ENCODE data around the gene JAK2. TPM values are rescaled to one million over a fixed set of nuclear protein-coding genes. Genes with fewer than 3 reads are reported as not detected.
A peak's percentile ranks its signal among the peaks of the same experiment; 100 is the strongest.

Gene JAK2
- total and polyA plus RNA-seq, 7 donors: 2.2 to 32.3 (median 9.0) TPM

DNA sequence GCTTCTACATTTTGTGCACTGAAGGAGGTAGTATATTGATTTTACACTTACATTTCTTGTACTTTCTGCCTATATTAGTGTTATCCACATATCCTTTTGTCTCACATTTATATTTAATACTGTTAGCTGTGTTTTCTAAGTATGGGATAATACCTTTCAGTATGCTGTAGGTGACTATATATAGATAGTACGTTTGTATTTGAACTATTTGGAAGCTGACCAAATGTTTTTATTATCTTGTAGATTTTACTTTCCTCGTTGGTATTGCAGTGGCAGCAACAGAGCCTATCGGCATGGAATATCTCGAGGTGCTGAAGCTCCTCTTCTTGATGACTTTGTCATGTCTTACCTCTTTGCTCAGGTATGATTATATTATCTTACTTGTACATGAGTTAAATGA, 59.1 kb downstream of the JAK2 start:
- H3K4me1 ChIP-seq: peaks cover 23% of the 10 kb centered on the region
- peak overlapping the region; percentile 50 for H3K4me3 ChIP-seq
- TF ChIP-seq, protein P1, sequence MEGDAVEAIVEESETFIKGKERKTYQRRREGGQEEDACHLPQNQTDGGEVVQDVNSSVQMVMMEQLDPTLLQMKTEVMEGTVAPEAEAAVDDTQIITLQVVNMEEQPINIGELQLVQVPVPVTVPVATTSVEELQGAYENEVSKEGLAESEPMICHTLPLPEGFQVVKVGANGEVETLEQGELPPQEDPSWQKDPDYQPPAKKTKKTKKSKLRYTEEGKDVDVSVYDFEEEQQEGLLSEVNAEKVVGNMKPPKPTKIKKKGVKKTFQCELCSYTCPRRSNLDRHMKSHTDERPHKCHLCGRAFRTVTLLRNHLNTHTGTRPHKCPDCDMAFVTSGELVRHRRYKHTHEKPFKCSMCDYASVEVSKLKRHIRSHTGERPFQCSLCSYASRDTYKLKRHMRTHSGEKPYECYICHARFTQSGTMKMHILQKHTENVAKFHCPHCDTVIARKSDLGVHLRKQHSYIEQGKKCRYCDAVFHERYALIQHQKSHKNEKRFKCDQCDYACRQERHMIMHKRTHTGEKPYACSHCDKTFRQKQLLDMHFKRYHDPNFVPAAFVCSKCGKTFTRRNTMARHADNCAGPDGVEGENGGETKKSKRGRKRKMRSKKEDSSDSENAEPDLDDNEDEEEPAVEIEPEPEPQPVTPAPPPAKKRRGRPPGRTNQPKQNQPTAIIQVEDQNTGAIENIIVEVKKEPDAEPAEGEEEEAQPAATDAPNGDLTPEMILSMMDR (IDR thresholded peaks at IDR 0.05): no peak
- peak overlapping the region; percentile 75 for H3K27ac ChIP-seq
- ATAC-seq (peak; percentile 54 to 78 (median 74)), DNase-seq (no peak)
- peaks cover 5 to 46% of the 10 kb centered on the region in 2 donors for H3K36me3 ChIP-seq (ENCODE audit: insufficient read depth in 1 of 2, low read depth in 1 of 2)
- 38 to 49% (median 40%) methylated on average over 4 of the region's 4 CpGs for WGBS, 3 donors
- no peaks in the 10 kb centered on the region for H3K27me3 ChIP-seq (ENCODE audit: insufficient read depth in 3 of 3, low read length in 2 of 3)
- peaks cover 12% of the 10 kb centered on the region for H3K9me3 ChIP-seq
- intact Hi-C loops (cut with DNase I): loop anchor here in 1 of 2 donors (10.0 kb wide), 1 partner anchor 289 kb away; no protein-coding TSS in a partner anchor

DNA sequence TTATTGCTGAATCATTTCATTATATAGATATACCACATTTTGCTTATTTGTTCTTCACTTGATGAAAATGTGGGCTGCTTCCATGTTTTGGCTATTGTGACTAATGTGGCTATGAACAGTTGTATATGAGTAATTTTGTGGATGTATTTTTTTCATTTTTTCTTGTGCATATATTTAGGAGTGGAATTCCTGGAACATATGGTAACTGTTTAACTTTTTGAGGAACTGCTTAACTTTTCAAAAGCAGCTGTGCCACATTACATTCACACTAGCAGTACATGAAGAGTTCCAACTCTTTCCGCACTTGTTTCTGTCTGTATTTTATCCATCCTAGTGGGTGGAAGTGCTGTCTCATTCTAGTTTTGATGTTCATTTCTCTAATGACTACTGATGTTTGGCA, 67.8 kb downstream of the JAK2 start:
- no peaks in the 10 kb centered on the region for H3K27me3 ChIP-seq (ENCODE audit: insufficient read depth in 3 of 3, low read length in 2 of 3)
- TF ChIP-seq, protein P1 (IDR thresholded peaks at IDR 0.05): no peak
- 90 to 96% (median 95%) methylated on average over 1 of the region's 1 CpG for WGBS, 3 donors
- intact Hi-C loops (cut with DNase I): no loop called here
- H3K4me3 ChIP-seq: no peak overlapping the region
- ATAC-seq (no peak), DNase-seq (no peak)
- H3K36me3 ChIP-seq (ENCODE audit: insufficient read depth in 1 of 2, low read depth in 1 of 2): peaks cover 0 to 72% of the 10 kb centered on the region in 2 donors
- no peaks in the 10 kb centered on the region for H3K4me1 ChIP-seq
- H3K9me3 ChIP-seq: no peaks in the 10 kb centered on the region
- no peak overlapping the region for H3K27ac ChIP-seq

DNA sequence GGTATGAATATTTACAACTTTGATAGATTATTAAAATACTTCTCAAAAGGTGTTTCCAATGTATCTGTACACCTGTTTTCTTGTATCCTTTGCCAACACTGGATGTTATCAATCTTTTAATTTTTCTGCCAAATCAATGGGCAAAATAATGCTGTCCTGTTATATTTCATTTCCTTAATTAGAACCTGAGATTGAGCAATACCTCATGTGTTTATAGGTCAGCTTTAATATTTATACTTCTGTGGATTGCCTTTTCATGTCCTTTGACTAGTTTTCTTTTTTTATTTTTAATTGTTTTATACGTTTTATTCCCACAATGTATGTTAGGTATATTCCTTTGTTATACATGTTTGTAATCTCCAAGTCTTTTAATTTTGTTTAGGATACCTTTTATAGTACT, 77.6 kb downstream of the JAK2 start:
- TF ChIP-seq, protein P1 (IDR thresholded peaks at IDR 0.05): no peak
- WGBS, 3 donors: 34 to 47% (median 41%) methylated on average over 1 of the region's 1 CpG
- Histone ChIP-seq H3K27me3 (ENCODE audit: insufficient read depth in 3 of 3, low read length in 2 of 3) (no peaks in the 10 kb centered on the region), H3K4me3 (no peak overlapping the region), H3K9me3 (no peaks in the 10 kb centered on the region), H3K4me1 (no peaks in the 10 kb centered on the region), H3K27ac (no peak overlapping the region), H3K36me3 (ENCODE audit: insufficient read depth in 1 of 2, low read depth in 1 of 2) (peaks cover 0 to 41% of the 10 kb centered on the region in 2 donors)
- intact Hi-C loops (cut with DNase I): loop anchor here (10.0 kb wide), 2 partner anchors 62 to 298 kb away; no protein-coding TSS in a partner anchor
- peak in 1 of 4 donors; percentile 36 for ATAC-seq
- DNase-seq: no peak

DNA sequence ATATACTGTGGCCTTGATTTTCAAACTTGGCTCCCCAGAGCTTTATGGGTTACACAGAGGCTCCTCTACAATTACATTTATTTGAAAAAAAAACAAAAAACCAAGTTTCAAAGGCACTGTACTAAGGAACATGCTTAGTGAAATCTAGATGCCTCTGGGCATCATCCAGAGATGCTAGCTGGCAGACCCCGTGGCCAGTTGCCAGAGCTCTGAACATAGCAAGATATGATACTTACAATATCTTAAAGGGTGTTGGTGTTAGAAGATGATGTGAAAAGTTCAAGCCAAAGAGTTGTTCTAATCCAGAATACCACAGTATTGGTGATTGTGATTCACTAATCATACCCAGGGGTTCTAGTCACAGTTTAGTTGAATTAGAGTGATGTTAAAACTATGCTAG, 87.8 kb downstream of the JAK2 start:
- H3K4me1 ChIP-seq: no peaks in the 10 kb centered on the region
- intact Hi-C loops (cut with DNase I): no loop called here
- TF ChIP-seq, protein P1 (IDR thresholded peaks at IDR 0.05): no peak
- no peak overlapping the region for H3K4me3 ChIP-seq
- ATAC-seq (no peak), DNase-seq (no peak)
- no peaks in the 10 kb centered on the region for H3K9me3 ChIP-seq
- no peak overlapping the region for H3K27ac ChIP-seq
- peaks cover 4 to 92% of the 10 kb centered on the region in 2 donors for H3K36me3 ChIP-seq (ENCODE audit: insufficient read depth in 1 of 2, low read depth in 1 of 2)
- H3K27me3 ChIP-seq (ENCODE audit: insufficient read depth in 3 of 3, low read length in 2 of 3): no peaks in the 10 kb centered on the region
- WGBS, 3 donors: 68 to 75% (median 69%) methylated on average over 1 of the region's 1 CpG

DNA sequence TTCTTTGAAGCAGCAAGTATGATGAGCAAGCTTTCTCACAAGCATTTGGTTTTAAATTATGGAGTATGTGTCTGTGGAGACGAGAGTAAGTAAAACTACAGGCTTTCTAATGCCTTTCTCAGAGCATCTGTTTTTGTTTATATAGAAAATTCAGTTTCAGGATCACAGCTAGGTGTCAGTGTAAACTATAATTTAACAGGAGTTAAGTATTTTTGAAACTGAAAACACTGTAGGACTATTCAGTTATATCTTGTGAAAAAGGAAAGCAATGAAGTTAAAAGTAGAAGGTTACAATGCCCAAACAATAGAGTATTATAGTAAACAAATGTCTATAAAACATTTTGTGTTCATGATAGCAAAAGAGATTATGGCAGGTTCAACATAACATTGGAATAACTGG, 88.6 kb downstream of the JAK2 start:
- WGBS, 3 donors: 53 to 78% (median 70%) methylated on average over 1 of the region's 1 CpG
- Histone ChIP-seq H3K36me3 (ENCODE audit: insufficient read depth in 1 of 2, low read depth in 1 of 2) (peaks cover 4 to 92% of the 10 kb centered on the region in 2 donors), H3K27me3 (ENCODE audit: insufficient read depth in 3 of 3, low read length in 2 of 3) (no peaks in the 10 kb centered on the region), H3K4me3 (no peak overlapping the region), H3K9me3 (no peaks in the 10 kb centered on the region), H3K27ac (no peak overlapping the region), H3K4me1 (no peaks in the 10 kb centered on the region)
- ATAC-seq (no peak), DNase-seq (no peak)
- TF ChIP-seq, protein P1 (IDR thresholded peaks at IDR 0.05): no peak
- intact Hi-C loops (cut with DNase I): no loop called here
